Suprapubic skin (tissue), 4 donors: ENCODE measurements around the gene TTYH1. TPM values are rescaled to one million over a fixed set of nuclear protein-coding genes. Genes with fewer than 3 reads are reported as not detected.

Experiments
- DNase-seq, 2 donors: peaks; one replicate each; pipeline ENCODE4 v3.0.0-alpha.2; 2019; ENCODE audit warnings: low spot score in 2 of 2
- H3K27ac ChIP-seq: fragments of 200-600 bp; sonication (generic); one replicate; pipeline ENCODE4 v1.5.1; 2019
- H3K27me3 ChIP-seq: fragments of 200-600 bp; sonication (generic); one replicate; pipeline ENCODE4 v1.5.1; 2019
- H3K36me3 ChIP-seq: fragments of 200-600 bp; sonication (generic); one replicate; pipeline ENCODE4 v1.5.1; 2019
- H3K4me1 ChIP-seq: fragments of 200-600 bp; sonication (generic); one replicate; pipeline ENCODE4 v1.5.1; 2019
- H3K4me3 ChIP-seq: fragments of 200-600 bp; sonication (generic); one replicate; pipeline ENCODE4 v1.5.1; 2019; ENCODE audit warnings: mild to moderate bottlenecking
- H3K9me3 ChIP-seq: fragments of 200-600 bp; sonication (generic); one replicate; pipeline ENCODE4 v1.5.1; 2019
- EP300 ChIP-seq: sonication (generic); formaldehyde crosslinking; IDR thresholded peaks from one replicate; pipeline ENCODE4 v1.6.1; 2017; ENCODE audit warnings: antibody characterized with exemption
- POLR2A ChIP-seq, 2 donors: fragments of 450-650 bp; IDR thresholded peaks; one replicate each; pipeline ENCODE4 v1.6.1; 2017; ENCODE audit warnings: antibody characterized with exemption in 2 of 2, mild to moderate bottlenecking in 2 of 2, moderate library complexity in 2 of 2
- POLR2AphosphoS5 ChIP-seq, 3 donors: sonication (generic); formaldehyde crosslinking; IDR thresholded peaks; one replicate each; pipeline ENCODE4 v1.6.1; 2017; ENCODE audit warnings: antibody characterized with exemption in 3 of 3
- WGBS: methylation state at CpG from one replicate; pipeline ENCODE4 v1.1.5; 2018; 5-methylcytosine and 5-hydroxymethylcytosine counted together
- total RNA-seq, 4 donors: library from RNA; depleted of rRNA; stranded (reverse); fragments of >200 nt; gene quantifications; one replicate each; pipeline ENCODE4 v1.1.0, GENCODE V29; 2016
- TF ChIP-seq, protein P1 (sequence below), 2 donors: fragments of 200-600 bp in 1 of 2; fragments of 450-650 bp in 1 of 2; sonication (generic) in 1 of 2; IDR thresholded peaks; one replicate each; pipeline ENCODE4 v1.5.1; 2016 to 2019; ENCODE audit warnings: antibody characterized with exemption in 2 of 2, mild to moderate bottlenecking in 1 of 2, moderate library complexity in 1 of 2

The TTYH1 gene
- total RNA-seq, 4 donors from 2014 or later: 11.2 to 20.4 (median 12.5) TPM

DNA sequence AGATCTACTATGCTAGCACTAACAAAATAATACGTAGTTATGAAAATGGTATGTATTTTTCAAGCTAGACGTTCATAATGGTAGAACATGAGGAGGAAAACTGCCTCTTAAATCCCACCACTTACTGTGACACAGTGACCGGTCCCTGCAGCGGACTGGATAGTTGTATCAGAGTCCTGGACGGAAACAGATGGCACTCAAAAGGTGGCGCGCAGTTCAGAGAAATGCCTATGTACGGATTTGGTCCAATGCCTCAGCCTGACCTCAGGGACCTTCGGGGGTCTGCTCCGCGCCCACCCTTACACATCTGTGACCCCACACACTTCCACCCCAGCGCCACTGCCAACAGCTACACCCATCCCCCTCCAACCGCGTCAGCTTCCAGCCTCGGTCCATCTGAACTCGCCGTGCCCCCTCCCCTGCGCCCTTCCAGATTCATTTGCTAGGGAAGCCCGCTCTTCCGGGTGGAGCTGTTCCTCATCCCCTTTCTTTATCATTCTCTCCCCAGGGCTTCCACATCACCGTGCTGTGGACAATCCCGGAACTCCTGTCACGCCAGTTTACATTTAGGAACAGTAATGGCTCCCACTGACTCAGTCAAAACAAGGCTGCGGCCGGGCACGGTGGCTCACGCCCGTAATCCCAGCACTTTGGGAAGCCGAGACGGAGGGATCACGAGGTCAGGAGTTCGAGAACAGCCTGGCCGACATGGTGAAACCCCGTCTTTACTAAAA lies 32.9 kb downstream of the TTYH1 start:
- Histone ChIP-seq H3K4me1 (peaks cover 47% of the 10 kb centered on the region), H3K36me3 (peaks cover 33% of the 10 kb centered on the region), H3K9me3 (no peaks in the 10 kb centered on the region), H3K27ac (peak overlapping the region; percentile 98), H3K27me3 (no peaks in the 10 kb centered on the region), H3K4me3 (peak overlapping the region; percentile 78)
- WGBS: 2% methylated on average over 32 of the region's 34 CpGs
- DNase-seq: peak; percentile 84 to 85
- TF ChIP-seq POLR2AphosphoS5 (IDR thresholded peaks at IDR 0.05) (peak in 1 of 3 donors; percentile 9), EP300 (no peak)

DNA sequence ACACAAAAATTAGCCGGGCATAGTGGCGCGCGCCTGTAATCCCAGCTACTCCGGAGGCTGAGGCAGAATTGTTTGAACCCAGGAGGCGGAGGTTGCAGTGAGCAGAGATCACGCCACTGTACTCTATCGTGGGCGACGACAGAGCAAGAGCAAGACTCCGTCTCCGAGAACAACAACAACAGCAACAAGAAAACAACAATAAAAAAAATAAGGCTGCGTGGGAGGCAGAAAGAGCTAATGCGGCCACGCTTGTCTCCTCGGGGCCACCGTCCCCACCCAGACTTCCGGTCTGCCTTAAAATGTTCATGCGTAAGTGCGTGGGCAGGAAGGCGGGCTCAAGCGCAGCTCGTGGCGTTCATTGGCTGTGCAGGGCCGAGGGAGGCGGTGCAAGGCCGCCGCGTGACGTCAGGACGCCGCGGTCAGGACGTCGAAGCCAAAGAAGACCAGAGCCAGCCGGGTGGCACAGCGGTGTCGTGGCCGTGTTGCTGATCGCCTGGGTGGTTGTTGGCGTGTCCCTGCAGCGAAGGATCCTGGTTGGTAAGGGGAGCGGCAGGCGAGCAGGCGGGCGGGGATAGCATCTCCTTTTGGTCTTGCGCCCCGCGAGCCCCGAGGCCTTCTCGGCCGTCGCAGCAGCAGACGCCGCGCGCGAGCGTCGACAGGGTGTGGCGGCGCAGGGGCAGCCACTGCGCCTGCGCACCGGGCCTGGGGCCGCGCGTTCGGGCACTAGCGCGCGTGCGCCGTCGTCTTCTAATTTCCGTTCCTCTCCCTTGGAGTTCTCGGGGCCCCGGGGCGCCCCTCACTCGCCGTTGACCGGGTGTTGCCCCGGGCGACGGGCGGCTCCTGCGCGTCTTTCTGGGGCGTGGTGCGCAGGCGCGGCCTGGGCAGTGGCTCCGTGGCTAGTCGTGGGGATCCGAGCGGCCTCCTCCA lies 33.8 kb downstream of the TTYH1 start, which contains the start of gene LENG8:
TSS of gene LENG8 (plus strand) at position 426 of the 927 bp plus-strand sequence. CDS start 2,146 bp downstream, outside the sequence.
- Histone ChIP-seq H3K27ac (peak within 1 kb of the TSS; percentile 98), H3K36me3 (peaks cover 41% of the 10 kb centered on the region), H3K27me3 (no peaks in the 10 kb centered on the region), H3K9me3 (no peaks in the 10 kb centered on the region), H3K4me1 (peaks cover 47% of the 10 kb centered on the region), H3K4me3 (peak within 1 kb of the TSS; percentile 78)
- TF ChIP-seq EP300: no peak
- peak; percentile 83 to 94 for TF ChIP-seq POLR2A (IDR thresholded peaks at IDR 0.05)
- peak; percentile 88 to 97 (median 94) for TF ChIP-seq POLR2AphosphoS5 (IDR thresholded peaks at IDR 0.05)
- peak; percentile 98 to 99 for DNase-seq
- WGBS: 0% methylated on average over 68 of the region's 96 CpGs

DNA sequence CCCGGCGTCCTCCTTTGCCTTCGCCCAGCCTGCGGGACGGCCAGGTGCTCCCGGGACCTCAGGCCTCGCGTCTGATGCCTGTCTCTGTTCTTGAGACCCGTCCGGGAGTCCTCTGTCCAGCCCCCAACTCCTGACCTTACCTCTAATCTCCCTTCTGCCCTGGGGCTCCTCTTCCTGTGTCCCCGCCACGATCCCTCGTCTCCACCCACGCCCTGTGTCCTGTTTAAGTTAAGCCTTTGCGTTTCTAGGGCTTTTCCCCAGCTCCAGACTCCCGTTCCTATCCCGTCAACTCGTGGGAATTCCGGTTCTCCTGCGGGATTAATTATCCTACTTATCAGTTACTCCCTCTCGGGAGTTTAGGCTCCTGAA lies 34.4 kb downstream of the TTYH1 start:
- no peak for DNase-seq
- Histone ChIP-seq H3K27ac (peak overlapping the region; percentile 98), H3K4me3 (peak overlapping the region; percentile 78), H3K4me1 (peaks cover 47% of the 10 kb centered on the region), H3K9me3 (no peaks in the 10 kb centered on the region), H3K36me3 (peaks cover 47% of the 10 kb centered on the region), H3K27me3 (no peaks in the 10 kb centered on the region)
- WGBS: under 1% methylated on average over 21 of the region's 21 CpGs
- TF ChIP-seq POLR2AphosphoS5 (IDR thresholded peaks at IDR 0.05): no peak
- no peak for TF ChIP-seq EP300
- TF ChIP-seq, protein P1, sequence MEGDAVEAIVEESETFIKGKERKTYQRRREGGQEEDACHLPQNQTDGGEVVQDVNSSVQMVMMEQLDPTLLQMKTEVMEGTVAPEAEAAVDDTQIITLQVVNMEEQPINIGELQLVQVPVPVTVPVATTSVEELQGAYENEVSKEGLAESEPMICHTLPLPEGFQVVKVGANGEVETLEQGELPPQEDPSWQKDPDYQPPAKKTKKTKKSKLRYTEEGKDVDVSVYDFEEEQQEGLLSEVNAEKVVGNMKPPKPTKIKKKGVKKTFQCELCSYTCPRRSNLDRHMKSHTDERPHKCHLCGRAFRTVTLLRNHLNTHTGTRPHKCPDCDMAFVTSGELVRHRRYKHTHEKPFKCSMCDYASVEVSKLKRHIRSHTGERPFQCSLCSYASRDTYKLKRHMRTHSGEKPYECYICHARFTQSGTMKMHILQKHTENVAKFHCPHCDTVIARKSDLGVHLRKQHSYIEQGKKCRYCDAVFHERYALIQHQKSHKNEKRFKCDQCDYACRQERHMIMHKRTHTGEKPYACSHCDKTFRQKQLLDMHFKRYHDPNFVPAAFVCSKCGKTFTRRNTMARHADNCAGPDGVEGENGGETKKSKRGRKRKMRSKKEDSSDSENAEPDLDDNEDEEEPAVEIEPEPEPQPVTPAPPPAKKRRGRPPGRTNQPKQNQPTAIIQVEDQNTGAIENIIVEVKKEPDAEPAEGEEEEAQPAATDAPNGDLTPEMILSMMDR (IDR thresholded peaks at IDR 0.05): no peak
- TF ChIP-seq POLR2A (IDR thresholded peaks at IDR 0.05): no peak

DNA sequence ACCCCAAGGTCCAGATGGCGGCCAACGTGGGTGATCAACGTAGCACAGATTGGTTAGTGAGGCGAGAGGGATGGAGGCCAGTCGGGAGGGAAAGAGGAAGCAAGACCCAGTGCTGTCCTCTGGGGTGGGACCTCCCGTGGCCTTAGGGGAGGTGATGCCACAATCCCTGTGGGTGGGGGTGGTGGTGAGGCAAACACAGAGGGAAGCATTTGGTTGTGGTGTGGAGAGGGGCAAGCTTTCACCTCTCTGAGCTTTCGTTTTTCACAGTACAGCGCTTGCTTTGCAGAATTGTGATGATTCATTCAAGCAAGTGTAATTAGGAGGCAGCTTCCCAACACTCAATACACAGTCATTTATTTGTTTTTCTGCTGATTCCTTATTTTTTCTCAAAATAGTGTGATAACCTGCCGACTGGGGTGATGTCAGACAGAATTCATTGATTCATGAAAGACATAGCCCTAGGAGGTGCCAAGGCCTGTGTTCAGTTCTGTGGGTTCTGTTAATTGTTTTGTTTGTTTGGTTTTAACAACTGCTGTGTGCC lies 36.1 kb downstream of the TTYH1 start:
- 65% methylated on average over 9 of the region's 9 CpGs for WGBS
- no peaks in the 10 kb centered on the region for H3K9me3 ChIP-seq
- no peak overlapping the region for H3K4me3 ChIP-seq
- TF ChIP-seq, protein P1 (IDR thresholded peaks at IDR 0.05): no peak
- no peak for TF ChIP-seq EP300
- no peak for TF ChIP-seq POLR2A (IDR thresholded peaks at IDR 0.05)
- no peak for TF ChIP-seq POLR2AphosphoS5 (IDR thresholded peaks at IDR 0.05)
- H3K4me1 ChIP-seq: peaks cover 43% of the 10 kb centered on the region
- H3K27ac ChIP-seq: no peak overlapping the region
- DNase-seq: no peak
- no peaks in the 10 kb centered on the region for H3K27me3 ChIP-seq
- H3K36me3 ChIP-seq: peaks cover 55% of the 10 kb centered on the region

DNA sequence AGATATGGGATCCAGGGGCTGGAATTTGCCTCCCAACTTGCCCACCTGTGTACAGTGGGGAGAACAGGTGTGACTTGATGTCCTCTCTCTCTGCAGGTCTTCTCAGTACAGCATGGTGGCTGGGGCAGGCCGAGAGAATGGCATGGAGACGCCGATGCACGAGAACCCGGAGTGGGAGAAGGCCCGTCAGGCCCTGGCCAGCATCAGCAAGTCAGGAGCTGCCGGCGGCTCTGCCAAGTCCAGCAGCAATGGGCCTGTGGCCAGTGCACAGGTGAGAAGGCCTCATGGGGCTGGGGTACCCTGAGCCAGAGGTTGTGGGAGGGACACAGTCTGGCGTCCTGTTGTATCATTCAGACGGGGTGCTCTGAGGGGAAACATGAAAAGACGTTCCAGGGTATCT lies 36.7 kb downstream of the TTYH1 start:
- peaks cover 61% of the 10 kb centered on the region for H3K36me3 ChIP-seq
- 87% methylated on average over 8 of the region's 11 CpGs for WGBS

More for the DNA sequence above, 36.7 kb downstream of the TTYH1 start:
- H3K27me3 ChIP-seq: no peaks in the 10 kb centered on the region
- H3K4me1 ChIP-seq: peaks cover 37% of the 10 kb centered on the region
- DNase-seq: no peak
- H3K27ac ChIP-seq: no peak overlapping the region
- no peaks in the 10 kb centered on the region for H3K9me3 ChIP-seq
- no peak for TF ChIP-seq EP300
- TF ChIP-seq POLR2AphosphoS5 (IDR thresholded peaks at IDR 0.05): no peak
- TF ChIP-seq, protein P1 (IDR thresholded peaks at IDR 0.05): no peak
- no peak for TF ChIP-seq POLR2A (IDR thresholded peaks at IDR 0.05)
- no peak overlapping the region for H3K4me3 ChIP-seq
